Heart left ventricle (tissue), 16 donors: Measurements from ENCODE around the gene TENM3. TPM values are rescaled to one million over a fixed set of nuclear protein-coding genes. Genes with fewer than 3 reads are reported as not detected.

Experiments used
- ATAC-seq, 4 donors: fragments of 200-7000 bp; cut with Tn5 transposase; one replicate each; pipeline ENCODE4 v1.9.1; 2020 to 2022; ENCODE audit warnings: moderate library complexity in 4 of 4, mild to moderate bottlenecking in 3 of 4, moderate number of reproducible peaks in 1 of 4
- DNase-seq, 5 donors: peaks; one replicate each; pipeline ENCODE4 v3.0.0-alpha.2; 2020
- H3K27ac ChIP-seq, 12 donors: fragments of 200-600 bp; sonication (generic) in 4 of 12; one replicate each; pipeline versions ENCODE4 v1.5.0 to v1.8.0; 2016 to 2022; ENCODE audit warnings: mild to moderate bottlenecking in 2 of 12
- H3K27me3 ChIP-seq, 9 donors: fragments of 200-600 bp; sonication (generic) in 2 of 9; one replicate each; pipeline versions ENCODE4 v1.5.1 to v1.8.0; 2016 to 2022; ENCODE audit warnings: mild to moderate bottlenecking in 3 of 9
- H3K36me3 ChIP-seq, 9 donors: fragments of 200-600 bp; sonication (generic) in 2 of 9; one replicate each; pipeline versions ENCODE4 v1.5.0 to v1.8.0; 2018 to 2022; ENCODE audit warnings: mild to moderate bottlenecking in 2 of 9
- H3K4me1 ChIP-seq, 12 donors: fragments of 200-600 bp; sonication (generic) in 4 of 12; one replicate each; pipeline versions ENCODE4 v1.5.0 to v1.8.0; 2016 to 2022; ENCODE audit warnings: mild to moderate bottlenecking in 3 of 12
- H3K4me3 ChIP-seq, 12 donors: fragments of 200-600 bp; sonication (generic) in 4 of 12; one replicate each; pipeline versions ENCODE4 v1.5.0 to v1.8.0; 2017 to 2022; ENCODE audit warnings: mild to moderate bottlenecking in 9 of 12, moderate library complexity in 4 of 12
- H3K9me3 ChIP-seq, 12 donors: fragments of 200-600 bp; sonication (generic) in 4 of 12; one replicate each; pipeline versions ENCODE4 v1.5.0 to v1.8.0; 2016 to 2022; ENCODE audit warnings: mild to moderate bottlenecking in 1 of 12
- CTCF ChIP-seq, 12 donors: fragments of 200-600 bp; sonication (generic) in 4 of 12; IDR thresholded peaks; one replicate each; pipeline versions ENCODE4 v1.5.0 to v1.8.0; 2018 to 2022; ENCODE audit warnings: antibody characterized with exemption in 12 of 12, mild to moderate bottlenecking in 5 of 12
- POLR2A ChIP-seq, 2 donors: fragments of 450-650 bp; IDR thresholded peaks; one replicate each; pipeline ENCODE4 v1.6.1; 2017; ENCODE audit warnings: antibody characterized with exemption in 2 of 2, mild to moderate bottlenecking in 2 of 2, moderate library complexity in 2 of 2
- WGBS, 4 donors: extraction: QIAGEN DNeasy Blood & Tissue Kit in 2 of 4; methylation state at CpG; one replicate each; pipeline versions ENCODE4 v1.1.5 to v1.1.7; 2013 to 2018; 5-methylcytosine and 5-hydroxymethylcytosine counted together
- intact Hi-C, 10 donors: fragments of 100-400 bp; cut with DNase I; formaldehyde crosslinking; loops; one replicate each; pipeline versions ENCODE4 v1.11.1 to v1.14.2; 2022
- polyA plus RNA-seq, 2 donors: library from polyadenylated mRNA; stranded (reverse); fragments of 200-250 nt; gene quantifications; one replicate each; pipeline ENCODE4 v1.2.3, GENCODE V29; 2013
- total RNA-seq, 9 donors: library from RNA; depleted of rRNA in 2 of 9; stranded (reverse); fragments of >200 nt in 2 of 9; fragmentation: NEBNext Ultra II Directional in 3 of 9; extraction: Animal tissue kit (Norgen Biotek cat#: 25700) in 3 of 9; gene quantifications; one replicate each; pipeline versions ENCODE4 v1.1.0 to v1.2.4, GENCODE V29; 2016 to 2023
- donor health status: ischemic (EF 13 %, LVEDD 7.1; RV severe dilation, severe dysfunction).
- donor health status: healthy with polysubstance abuse.
- donor health status: DM: no; HTN: yes; CAD: no.
- donor health status: DM: no; HTN: no; CAD: no.
- donor health status: ischemic (EF 25% LVEDD 6.9; RV normal size, moderate dysfunction).
- donor health status: ischemic (EF 25% LVEDD 5.7; RV mildly dilated, moderate dysfunction).
- donor health status: healthy.
- donor health status: DM: yes; HTN: yes; CAD: no.
- donor health status: ischemic (EF 35%, LVEDD 5.7; RV mildly dilated, moderate dysfunction).
- donor health status: nonischemic (EF 11% LVEDD 7.7; RV severe dilation, severe dysfunction).
- donor health status: DM: yes; HTN: yes; CAD: no.
- donor health status: PGD.
- donor health status: ischemic (EF 29% LVEDD 5.4; RV normal size, mild dysfunction).
- donor health status: nonischemic (EF 23%, LVEDD 6.1; RV moderate dilation, normal function).

TENM3 gene
- total and polyA plus RNA-seq, 11 donors: 0.19 to 10.3 (median 2.5) TPM

GRCh38 chr4:182258441-182259000 lies 15.3 kb downstream of the TENM3 start:
- no peaks in the 10 kb centered on the region for H3K27me3 ChIP-seq
- H3K36me3 ChIP-seq: no peaks in the 10 kb centered on the region
- 55 to 69% (median 62%) methylated on average over 4 of the region's 4 CpGs for WGBS, 4 donors
- no peaks in the 10 kb centered on the region for H3K4me1 ChIP-seq
- H3K4me3 ChIP-seq: no peak overlapping the region
- H3K27ac ChIP-seq: no peak overlapping the region
- DNase-seq: no peak
- peaks cover 0 to 8% (median 0%) of the 10 kb centered on the region in 12 donors for H3K9me3 ChIP-seq
- intact Hi-C loops: no loop called here
- ATAC-seq: no peak
- no peak for TF ChIP-seq POLR2A (IDR thresholded peaks at IDR 0.05)
- TF ChIP-seq CTCF (IDR thresholded peaks at IDR 0.05): no peak

DNA sequence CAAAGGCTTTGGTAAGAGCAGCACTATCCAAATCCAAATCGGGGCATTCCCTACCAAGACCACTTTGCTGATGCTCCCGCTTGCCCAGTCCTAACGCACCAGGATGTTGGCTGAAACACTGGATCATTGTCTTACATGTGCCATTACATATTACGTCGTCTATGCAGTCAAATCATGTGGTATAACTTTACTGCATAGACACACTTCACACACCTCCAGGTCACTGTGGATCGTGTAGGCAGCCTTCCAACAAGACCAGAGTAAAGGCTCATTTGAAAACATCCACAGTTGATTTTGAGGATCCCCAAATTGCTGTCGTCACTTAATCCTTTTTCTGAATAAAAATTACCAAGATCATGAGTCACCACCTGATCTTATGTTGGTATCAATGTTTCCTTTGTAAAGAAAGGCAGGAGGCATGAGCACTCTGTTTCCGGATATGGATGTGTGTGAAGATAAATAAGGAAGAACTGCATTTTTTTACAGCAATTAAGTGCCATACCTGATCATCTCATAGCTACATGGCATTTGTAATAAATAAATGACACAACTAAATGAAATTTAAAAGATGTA lies 18.5 kb downstream of the TENM3 start:
- Histone ChIP-seq H3K9me3 (peaks cover 0 to 8% (median 0%) of the 10 kb centered on the region in 12 donors), H3K27ac (no peak overlapping the region), H3K4me3 (no peak overlapping the region), H3K36me3 (no peaks in the 10 kb centered on the region), H3K27me3 (no peaks in the 10 kb centered on the region), H3K4me1 (no peaks in the 10 kb centered on the region)
- 85 to 91% (median 86%) methylated on average over 8 of the region's 8 CpGs for WGBS, 4 donors
- TF ChIP-seq CTCF (IDR thresholded peaks at IDR 0.05): no peak
- no peak for TF ChIP-seq POLR2A (IDR thresholded peaks at IDR 0.05)
- no peak for DNase-seq
- intact Hi-C loops: no loop called here
- no peak for ATAC-seq

- no peak overlapping the region for H3K27ac ChIP-seq
Measured at GRCh38 chr4:182263562-182263961, 20.4 kb downstream of the TENM3 start.

More at GRCh38 chr4:182263562-182263961, 20.4 kb downstream of the TENM3 start:
- H3K36me3 ChIP-seq: no peaks in the 10 kb centered on the region
- TF ChIP-seq POLR2A (IDR thresholded peaks at IDR 0.05): no peak
- no peak for TF ChIP-seq CTCF (IDR thresholded peaks at IDR 0.05)
- no peaks in the 10 kb centered on the region for H3K9me3 ChIP-seq
- no peaks in the 10 kb centered on the region for H3K4me1 ChIP-seq
- WGBS, 4 donors: 74 to 85% (median 83%) methylated on average over 10 of the region's 10 CpGs
- ATAC-seq (no peak), DNase-seq (no peak)
- no peak overlapping the region for H3K4me3 ChIP-seq
- intact Hi-C loops: no loop called here
- H3K27me3 ChIP-seq: no peaks in the 10 kb centered on the region
